Ovary (tissue), 3 donors: ENCODE results near the gene NATD1.

Source experiments
- EP300 ChIP-seq: sonication (generic); formaldehyde crosslinking; IDR thresholded peaks from one replicate; pipeline ENCODE4 v1.6.1; 2017; ENCODE audit warnings: antibody characterized with exemption
- TF ChIP-seq, protein P1 (sequence below), 3 donors: fragments of 450-650 bp in 2 of 3; fragments of 200-600 bp in 1 of 3; IDR thresholded peaks; one replicate each; pipeline versions ENCODE4 v1.5.1 to v1.8.0; 2016 to 2022; ENCODE audit warnings: antibody characterized with exemption in 3 of 3, mild to moderate bottlenecking in 1 of 3
- donor health status: DM: no; HTN: no; CAD: no.

DNA sequence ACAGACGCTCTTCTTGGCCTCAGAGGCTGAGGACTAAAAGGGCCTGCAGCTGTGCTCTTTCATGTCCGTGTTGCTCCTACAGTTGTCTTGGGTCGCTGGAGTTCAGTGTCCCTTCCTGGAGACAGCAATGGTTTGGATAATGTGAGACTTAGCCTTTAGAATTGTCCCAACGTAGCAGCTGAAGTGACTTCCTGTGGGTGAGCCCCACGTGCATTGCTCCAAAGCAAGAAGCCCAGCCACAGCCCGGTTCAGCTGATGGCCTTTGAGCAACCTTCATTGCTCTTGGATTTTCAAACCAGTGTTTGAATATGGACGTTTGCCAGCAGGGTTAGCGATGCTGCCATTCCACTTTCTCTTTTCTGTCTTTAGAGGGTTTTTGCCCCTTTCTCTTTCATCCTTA lies 59.0 kb downstream of the NATD1 start:
- TF ChIP-seq, protein P1, sequence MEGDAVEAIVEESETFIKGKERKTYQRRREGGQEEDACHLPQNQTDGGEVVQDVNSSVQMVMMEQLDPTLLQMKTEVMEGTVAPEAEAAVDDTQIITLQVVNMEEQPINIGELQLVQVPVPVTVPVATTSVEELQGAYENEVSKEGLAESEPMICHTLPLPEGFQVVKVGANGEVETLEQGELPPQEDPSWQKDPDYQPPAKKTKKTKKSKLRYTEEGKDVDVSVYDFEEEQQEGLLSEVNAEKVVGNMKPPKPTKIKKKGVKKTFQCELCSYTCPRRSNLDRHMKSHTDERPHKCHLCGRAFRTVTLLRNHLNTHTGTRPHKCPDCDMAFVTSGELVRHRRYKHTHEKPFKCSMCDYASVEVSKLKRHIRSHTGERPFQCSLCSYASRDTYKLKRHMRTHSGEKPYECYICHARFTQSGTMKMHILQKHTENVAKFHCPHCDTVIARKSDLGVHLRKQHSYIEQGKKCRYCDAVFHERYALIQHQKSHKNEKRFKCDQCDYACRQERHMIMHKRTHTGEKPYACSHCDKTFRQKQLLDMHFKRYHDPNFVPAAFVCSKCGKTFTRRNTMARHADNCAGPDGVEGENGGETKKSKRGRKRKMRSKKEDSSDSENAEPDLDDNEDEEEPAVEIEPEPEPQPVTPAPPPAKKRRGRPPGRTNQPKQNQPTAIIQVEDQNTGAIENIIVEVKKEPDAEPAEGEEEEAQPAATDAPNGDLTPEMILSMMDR (IDR thresholded peaks at IDR 0.05), result no peak
- no peak for TF ChIP-seq EP300
